ENCODE results near the gene PRDX5. TPM values are rescaled to one million over a fixed set of nuclear protein-coding genes. Genes with fewer than 3 reads are reported as not detected.

Gene PRDX5
- total and polyA plus RNA-seq, 9 of the 15 experiments (the other 6 are each of a cell fraction or from before 2014, with no cell fraction given) = 40.8 to 327 (median 204) TPM

GRCh38 chr11:64331569-64332371, 13.8 kb downstream of the PRDX5 start (continued):
- no peak for TF ChIP-seq RBM25 (IDR thresholded peaks at IDR 0.05; ENCODE audit: low read depth, low read length, severe bottlenecking)
- TF ChIP-seq SUPT5H (IDR thresholded peaks at IDR 0.05) = peak; percentile 49; the same call in 1 of the 2 replicates
- TF ChIP-seq ZMIZ1 (IDR thresholded peaks at IDR 0.05; ENCODE audit: low read depth in 2 of 2, low read length in 2 of 2) = 0 out of 4 replicates have a peak, but pooled peaks of 1 of the 2 experiments have one; percentile 35
- peak; percentile 36 to 78; a peak in 2 of 4 replicates for TF ChIP-seq ARNT (IDR thresholded peaks at IDR 0.05)
- no peak for TF ChIP-seq ZNF280A (IDR thresholded peaks at IDR 0.05; ENCODE audit: low read depth, partially characterized antibody)
- TF ChIP-seq FIP1L1 (IDR thresholded peaks at IDR 0.05; ENCODE audit: low read depth, low read length, poor library complexity, severe bottlenecking) = no peak
- no peak for TF ChIP-seq FOXM1 (IDR thresholded peaks at IDR 0.05; ENCODE audit: low read depth)
- TF ChIP-seq FOXM1 (CRISPR knock-in tag; IDR thresholded peaks at IDR 0.05; ENCODE audit: low read depth) = no peak
- TF ChIP-seq ZNF717 (CRISPR knock-in tag; IDR thresholded peaks at IDR 0.05) = no peak
- no peak for TF ChIP-seq ZHX1 (conservative IDR thresholded peaks at IDR 0.05; ENCODE audit: low read length)
- TF ChIP-seq MAZ (CRISPR knock-in tag; conservative IDR thresholded peaks at IDR 0.05 in 1 of 2, IDR thresholded peaks at IDR 0.05 in 1 of 2) = peak in 1 of 2 experiments; percentile 40; a peak in 1 of 4 replicates
- no peak for TF ChIP-seq ZNF324 (CRISPR knock-in tag; IDR thresholded peaks at IDR 0.05)
- TF ChIP-seq STAG1 (CRISPR knock-in tag; IDR thresholded peaks at IDR 0.05; ENCODE audit: borderline replicate concordance) = no peak
- no peak; the same call in 1 of the 2 replicates for TF ChIP-seq MIER1 (IDR thresholded peaks at IDR 0.05; ENCODE audit: low read depth)
- TF ChIP-seq, protein P1, sequence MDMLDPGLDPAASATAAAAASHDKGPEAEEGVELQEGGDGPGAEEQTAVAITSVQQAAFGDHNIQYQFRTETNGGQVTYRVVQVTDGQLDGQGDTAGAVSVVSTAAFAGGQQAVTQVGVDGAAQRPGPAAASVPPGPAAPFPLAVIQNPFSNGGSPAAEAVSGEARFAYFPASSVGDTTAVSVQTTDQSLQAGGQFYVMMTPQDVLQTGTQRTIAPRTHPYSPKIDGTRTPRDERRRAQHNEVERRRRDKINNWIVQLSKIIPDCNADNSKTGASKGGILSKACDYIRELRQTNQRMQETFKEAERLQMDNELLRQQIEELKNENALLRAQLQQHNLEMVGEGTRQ (CRISPR knock-in tag; IDR thresholded peaks at IDR 0.05) = no peak
- TF ChIP-seq ZNF133 (CRISPR knock-in tag; IDR thresholded peaks at IDR 0.05) = no peak
